ENCODE data around the gene AK5. TPM values are rescaled to one million over a fixed set of nuclear protein-coding genes. Genes with fewer than 3 reads are reported as not detected.

The AK5 gene
- total and polyA plus RNA-seq, 5 donors from 2014 or later = 7.3 to 22.5 (median 9.7) TPM

DNA sequence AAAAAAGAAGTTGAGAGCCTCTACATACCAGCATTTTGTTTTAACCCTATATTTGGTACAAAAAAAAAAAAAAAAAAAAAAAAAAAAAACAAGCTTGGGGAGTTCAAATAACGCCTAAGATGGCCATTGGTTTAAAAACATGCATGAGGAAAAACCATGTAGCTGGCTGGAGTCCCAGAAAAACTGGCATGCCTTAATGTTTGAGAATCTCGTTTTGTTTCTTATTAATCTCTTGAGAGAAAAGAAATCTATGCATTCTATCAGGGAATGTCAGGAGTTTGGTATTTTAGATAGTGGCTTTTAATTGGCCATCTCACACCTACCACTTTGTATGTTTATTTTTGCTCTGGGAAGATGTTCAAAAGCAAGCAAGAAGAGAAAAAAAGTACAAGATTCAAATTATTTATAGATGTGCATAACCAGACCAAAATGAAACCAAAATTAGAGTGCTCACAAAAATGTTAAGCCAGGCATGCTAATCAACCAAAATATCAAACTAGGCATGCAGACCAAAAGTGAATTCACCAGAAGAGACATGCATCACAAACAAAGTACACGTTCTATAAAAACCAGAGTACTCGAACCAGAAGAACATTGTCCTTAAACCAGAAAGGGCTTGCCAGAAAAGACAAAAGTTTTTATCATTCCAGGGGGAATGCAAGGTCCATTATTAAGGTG lies 156.6 kb downstream of the AK5 start:
- peaks cover 22 to 46% (median 24%) of the 10 kb centered on the region in 4 donors for H3K4me1 Mint-ChIP-seq
- peaks cover 17% of the 10 kb centered on the region for H3K27me3 Mint-ChIP-seq
- H3K4me3 Mint-ChIP-seq = peak overlapping the region in 3 of 4 donors; percentile 38 to 69 (median 41)
- peak overlapping the region in 2 of 3 donors; percentile 61 to 88 for H3K27ac Mint-ChIP-seq
- Histone ChIP-seq H3K27ac (ENCODE audit: insufficient read depth, low read length, poor library complexity, severe bottlenecking) (no peak overlapping the region), H3K27me3 (ENCODE audit: control insufficient read depth, insufficient read depth, low read length) (no peaks in the 10 kb centered on the region), H3K36me3 (ENCODE audit: control insufficient read depth, insufficient read depth, low read length) (no peaks in the 10 kb centered on the region), H3K9me3 (ENCODE audit: control insufficient read depth in 2 of 2, low read length in 2 of 2) (peaks cover 9 to 11% of the 10 kb centered on the region in 2 experiments), H3K4me3 (ENCODE audit: low read depth, low read length) (peak overlapping the region; percentile 49), H3K4me1 (ENCODE audit: control insufficient read depth, insufficient read depth, low read length, poor library complexity, severe bottlenecking) (peaks cover 8% of the 10 kb centered on the region)
- peaks cover 31% of the 10 kb centered on the region for H3K36me3 Mint-ChIP-seq
- no peak for ATAC-seq (ENCODE audit: low read depth in 2 of 2)
- peak in 1 of 3 donors; percentile 27 for DNase-seq
- H3K9me3 Mint-ChIP-seq = peaks cover 1 to 31% (median 12%) of the 10 kb centered on the region in 7 donors

DNA sequence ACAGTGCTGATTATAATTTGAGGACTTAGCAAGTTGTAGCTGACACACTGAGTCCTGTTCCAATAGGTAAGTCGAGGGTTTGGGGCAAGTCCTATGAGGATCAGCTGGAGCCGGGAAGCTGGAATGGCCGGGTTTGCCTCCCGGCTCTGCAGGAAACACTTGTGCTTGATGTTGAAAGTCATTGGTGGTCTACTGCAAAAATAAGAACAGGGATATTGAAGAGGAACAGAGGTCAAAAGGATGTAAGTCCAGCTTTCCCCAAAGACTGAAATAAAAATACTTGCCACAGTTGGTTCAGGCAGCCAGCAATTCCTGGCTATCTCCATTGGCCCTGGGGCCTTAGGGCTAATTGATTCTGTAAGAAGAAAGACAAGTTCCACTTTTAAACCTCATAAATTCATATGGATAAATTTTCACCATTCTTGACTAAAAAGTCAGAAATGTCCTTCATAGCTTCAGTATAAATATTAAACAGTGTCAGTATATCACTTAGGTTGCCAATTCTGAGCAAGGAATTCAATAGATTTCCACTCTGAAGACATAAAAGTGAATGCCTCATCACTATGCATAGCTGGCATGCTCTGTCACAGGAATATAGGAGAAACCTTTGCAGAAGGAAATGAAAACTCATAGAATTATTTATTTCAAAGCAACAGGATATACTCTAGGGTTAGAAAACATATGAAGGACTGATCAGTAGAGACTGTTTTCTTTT lies 165.2 kb downstream of the AK5 start:
- Mint-ChIP-seq H3K9me3 (peaks cover 0 to 5% (median 0%) of the 10 kb centered on the region in 7 donors), H3K27ac (no peak overlapping the region), H3K4me3 (no peak overlapping the region), H3K27me3 (peaks cover 16% of the 10 kb centered on the region), H3K36me3 (peaks cover 26% of the 10 kb centered on the region), H3K4me1 (peaks cover 8 to 32% (median 12%) of the 10 kb centered on the region in 4 donors)
- H3K27me3 ChIP-seq (ENCODE audit: control insufficient read depth, insufficient read depth, low read length) = no peaks in the 10 kb centered on the region
- no peaks in the 10 kb centered on the region for H3K36me3 ChIP-seq (ENCODE audit: control insufficient read depth, insufficient read depth, low read length)
- H3K9me3 ChIP-seq (ENCODE audit: control insufficient read depth in 2 of 2, low read length in 2 of 2) = no peaks in the 10 kb centered on the region
- no peak overlapping the region for H3K4me3 ChIP-seq (ENCODE audit: low read depth, low read length)
- DNase-seq (no peak), ATAC-seq (ENCODE audit: low read depth in 2 of 2) (no peak)
- H3K4me1 ChIP-seq (ENCODE audit: control insufficient read depth, insufficient read depth, low read length, poor library complexity, severe bottlenecking) = no peaks in the 10 kb centered on the region
- no peak overlapping the region for H3K27ac ChIP-seq (ENCODE audit: insufficient read depth, low read length, poor library complexity, severe bottlenecking)

GRCh38 chr1:77447669-77448068 lies 165.8 kb downstream of the AK5 start:
- ATAC-seq (ENCODE audit: low read depth in 2 of 2) = no peak
- H3K27ac ChIP-seq (ENCODE audit: insufficient read depth, low read length, poor library complexity, severe bottlenecking) = no peak overlapping the region
- no peaks in the 10 kb centered on the region for H3K4me1 ChIP-seq (ENCODE audit: control insufficient read depth, insufficient read depth, low read length, poor library complexity, severe bottlenecking)
- H3K27me3 ChIP-seq (ENCODE audit: control insufficient read depth, insufficient read depth, low read length) = no peaks in the 10 kb centered on the region
- H3K27ac Mint-ChIP-seq = peak overlapping the region in 1 of 3 donors; percentile 33
- H3K4me3 ChIP-seq (ENCODE audit: low read depth, low read length) = no peak overlapping the region
- peaks cover 8 to 32% (median 12%) of the 10 kb centered on the region in 4 donors for H3K4me1 Mint-ChIP-seq
- H3K9me3 Mint-ChIP-seq = peaks cover 0 to 5% (median 0%) of the 10 kb centered on the region in 7 donors
- no peaks in the 10 kb centered on the region for H3K9me3 ChIP-seq (ENCODE audit: control insufficient read depth in 2 of 2, low read length in 2 of 2)
- no peak overlapping the region for H3K4me3 Mint-ChIP-seq
- H3K36me3 ChIP-seq (ENCODE audit: control insufficient read depth, insufficient read depth, low read length) = no peaks in the 10 kb centered on the region
- DNase-seq = no peak
- peaks cover 16% of the 10 kb centered on the region for H3K27me3 Mint-ChIP-seq
- H3K36me3 Mint-ChIP-seq = peaks cover 26% of the 10 kb centered on the region

- no peak for ATAC-seq (ENCODE audit: low read depth in 2 of 2)
- H3K36me3 Mint-ChIP-seq = peaks cover 22% of the 10 kb centered on the region
Observed at GRCh38 chr1:77459881-77460280, 178.1 kb downstream of the AK5 start.

DNA sequence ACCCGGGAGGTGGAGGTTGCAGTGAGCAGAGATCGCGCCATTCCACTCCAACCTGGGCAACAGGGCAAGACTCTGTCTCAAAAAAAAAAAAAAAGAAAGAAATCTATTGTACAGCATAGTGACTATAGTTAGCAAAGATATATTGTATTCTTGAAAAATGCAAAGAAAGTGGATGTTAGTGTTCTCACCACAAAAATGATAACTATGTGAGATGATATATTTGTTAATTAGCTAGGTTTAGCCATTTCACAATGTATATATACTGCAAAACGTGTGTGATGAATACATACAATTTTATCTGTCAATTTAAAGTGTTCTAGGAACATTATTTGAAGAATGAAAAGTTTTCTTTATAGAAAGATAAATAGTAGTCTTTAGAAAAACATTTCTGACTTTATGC lies 179.9 kb downstream of the AK5 start:
- H3K4me3 ChIP-seq (ENCODE audit: low read depth, low read length) = no peak overlapping the region
- H3K27me3 Mint-ChIP-seq = peaks cover 17% of the 10 kb centered on the region
- no peaks in the 10 kb centered on the region for H3K9me3 ChIP-seq (ENCODE audit: control insufficient read depth in 2 of 2, low read length in 2 of 2)
- H3K4me1 ChIP-seq (ENCODE audit: control insufficient read depth, insufficient read depth, low read length, poor library complexity, severe bottlenecking) = no peaks in the 10 kb centered on the region
- no peaks in the 10 kb centered on the region for H3K27me3 ChIP-seq (ENCODE audit: control insufficient read depth, insufficient read depth, low read length)
- ATAC-seq (ENCODE audit: low read depth in 2 of 2) = no peak
- H3K36me3 ChIP-seq (ENCODE audit: control insufficient read depth, insufficient read depth, low read length) = no peaks in the 10 kb centered on the region
- no peaks in the 10 kb centered on the region for H3K9me3 Mint-ChIP-seq
- no peak overlapping the region for H3K4me3 Mint-ChIP-seq
- peaks cover 0 to 30% (median 9%) of the 10 kb centered on the region in 4 donors for H3K4me1 Mint-ChIP-seq
- no peak overlapping the region for H3K27ac Mint-ChIP-seq
- DNase-seq = no peak
- H3K36me3 Mint-ChIP-seq = peaks cover 22% of the 10 kb centered on the region
- H3K27ac ChIP-seq (ENCODE audit: insufficient read depth, low read length, poor library complexity, severe bottlenecking) = no peak overlapping the region

More at GRCh38 chr1:77459881-77460280, 178.1 kb downstream of the AK5 start:
- peaks cover 17% of the 10 kb centered on the region for H3K27me3 Mint-ChIP-seq
- no peak overlapping the region for H3K27ac ChIP-seq (ENCODE audit: insufficient read depth, low read length, poor library complexity, severe bottlenecking)
- peaks cover 0 to 27% (median 9%) of the 10 kb centered on the region in 4 donors for H3K4me1 Mint-ChIP-seq
- no peak for DNase-seq
- H3K9me3 Mint-ChIP-seq = no peaks in the 10 kb centered on the region
- no peaks in the 10 kb centered on the region for H3K36me3 ChIP-seq (ENCODE audit: control insufficient read depth, insufficient read depth, low read length)
- H3K27me3 ChIP-seq (ENCODE audit: control insufficient read depth, insufficient read depth, low read length) = no peaks in the 10 kb centered on the region
- H3K4me3 ChIP-seq (ENCODE audit: low read depth, low read length) = no peak overlapping the region
- no peaks in the 10 kb centered on the region for H3K9me3 ChIP-seq (ENCODE audit: control insufficient read depth in 2 of 2, low read length in 2 of 2)
- no peak overlapping the region for H3K4me3 Mint-ChIP-seq
- no peak overlapping the region for H3K27ac Mint-ChIP-seq
- no peaks in the 10 kb centered on the region for H3K4me1 ChIP-seq (ENCODE audit: control insufficient read depth, insufficient read depth, low read length, poor library complexity, severe bottlenecking)

GRCh38 chr1:77463216-77463615 lies 181.4 kb downstream of the AK5 start:
- ATAC-seq (ENCODE audit: low read depth in 2 of 2) (no peak), DNase-seq (no peak)
- Histone ChIP-seq H3K27me3 (ENCODE audit: control insufficient read depth, insufficient read depth, low read length) (no peaks in the 10 kb centered on the region), H3K4me1 (ENCODE audit: control insufficient read depth, insufficient read depth, low read length, poor library complexity, severe bottlenecking) (no peaks in the 10 kb centered on the region), H3K27ac (ENCODE audit: insufficient read depth, low read length, poor library complexity, severe bottlenecking) (no peak overlapping the region), H3K36me3 (ENCODE audit: control insufficient read depth, insufficient read depth, low read length) (no peaks in the 10 kb centered on the region), H3K4me3 (ENCODE audit: low read depth, low read length) (no peak overlapping the region), H3K9me3 (ENCODE audit: control insufficient read depth in 2 of 2, low read length in 2 of 2) (no peaks in the 10 kb centered on the region)
- Mint-ChIP-seq H3K9me3 (no peaks in the 10 kb centered on the region), H3K4me1 (peaks cover 0 to 28% (median 4%) of the 10 kb centered on the region in 4 donors), H3K27me3 (peaks cover 18% of the 10 kb centered on the region), H3K27ac (no peak overlapping the region), H3K36me3 (peaks cover 14% of the 10 kb centered on the region), H3K4me3 (no peak overlapping the region)

DNA sequence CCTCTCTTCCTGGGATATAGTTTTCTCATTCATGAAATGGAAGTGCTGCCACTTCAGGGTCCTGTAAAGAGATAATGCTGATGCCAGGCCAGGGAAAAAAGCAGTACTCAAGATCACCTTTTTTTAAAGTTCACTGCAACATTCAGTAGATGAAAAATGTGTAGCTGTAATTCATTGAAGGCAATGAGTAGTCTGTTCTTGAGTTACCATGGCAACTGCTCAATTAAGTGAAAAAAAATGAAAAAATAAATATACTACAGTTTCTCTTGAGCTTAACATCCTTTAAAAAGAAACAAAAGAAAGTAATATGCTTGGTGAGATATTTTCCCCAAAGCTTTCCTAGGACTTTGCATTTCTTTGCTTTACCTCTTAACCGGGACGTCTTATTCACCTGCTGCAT lies 183.3 kb downstream of the AK5 start:
- ATAC-seq (ENCODE audit: low read depth in 2 of 2) (no peak), DNase-seq (no peak)
- H3K27me3 Mint-ChIP-seq = peaks cover 8% of the 10 kb centered on the region
- H3K9me3 ChIP-seq (ENCODE audit: control insufficient read depth in 2 of 2, low read length in 2 of 2) = no peaks in the 10 kb centered on the region
- H3K27ac ChIP-seq (ENCODE audit: insufficient read depth, low read length, poor library complexity, severe bottlenecking) = no peak overlapping the region
- no peak overlapping the region for H3K4me3 Mint-ChIP-seq
- no peak overlapping the region for H3K4me3 ChIP-seq (ENCODE audit: low read depth, low read length)
- peaks cover 0 to 15% (median 2%) of the 10 kb centered on the region in 4 donors for H3K4me1 Mint-ChIP-seq
- H3K27ac Mint-ChIP-seq = peak overlapping the region in 1 of 3 donors; percentile 51
- H3K36me3 Mint-ChIP-seq = peaks cover 18% of the 10 kb centered on the region
- H3K9me3 Mint-ChIP-seq = no peaks in the 10 kb centered on the region
- H3K36me3 ChIP-seq (ENCODE audit: control insufficient read depth, insufficient read depth, low read length) = no peaks in the 10 kb centered on the region
- H3K27me3 ChIP-seq (ENCODE audit: control insufficient read depth, insufficient read depth, low read length) = no peaks in the 10 kb centered on the region
- H3K4me1 ChIP-seq (ENCODE audit: control insufficient read depth, insufficient read depth, low read length, poor library complexity, severe bottlenecking) = no peaks in the 10 kb centered on the region
